GM19468 (cell line): ENCODE data around the gene EEF2.

Experiments
- ATAC-seq: cut with Tn5 transposase; IDR thresholded peaks from one replicate; pipeline ENCODE4 v1.9.1; 2021; ENCODE audit warnings: mild to moderate bottlenecking, moderate library complexity, moderate number of reproducible peaks; ENCODE audit not compliant: unreplicated experiment; ENCODE audit errors: extremely low read depth

The EEF2 gene

DNA sequence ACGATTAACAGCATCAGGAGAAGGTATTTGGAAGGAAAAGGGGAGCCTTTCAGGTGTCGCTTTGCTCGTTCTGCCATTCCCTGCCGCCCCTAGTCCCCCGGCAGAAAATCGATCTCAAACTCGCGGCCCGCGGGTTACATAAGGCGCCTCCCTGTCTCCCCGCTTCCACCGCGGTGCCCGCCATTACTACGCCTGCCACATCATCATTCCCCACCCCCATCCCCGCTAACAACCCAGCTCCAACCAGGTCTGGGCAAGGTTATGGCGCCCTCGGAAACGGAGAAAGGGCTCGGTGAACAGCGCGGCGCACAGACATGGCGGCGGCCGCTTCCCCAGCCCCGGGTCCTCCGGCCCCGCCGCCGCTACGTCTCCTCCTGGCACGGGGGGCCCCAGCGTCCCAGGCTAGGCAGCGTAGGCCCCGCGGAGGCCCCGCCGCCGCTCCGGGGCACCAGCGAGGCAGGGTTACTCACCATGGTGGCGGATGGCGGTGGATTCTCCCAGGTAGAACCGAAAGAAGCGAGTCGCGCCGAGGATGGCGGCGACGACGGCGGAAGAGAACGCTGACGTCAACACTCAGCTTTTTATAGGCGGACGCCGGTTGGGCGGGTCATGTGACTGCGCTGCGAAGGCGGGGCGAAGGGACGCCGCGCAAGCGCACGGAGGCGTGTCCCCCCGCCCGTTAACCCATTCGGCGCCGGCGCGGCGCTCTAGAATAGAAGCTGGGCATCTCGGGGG, at the start of gene EEF2:
TSS of gene EEF2 (minus strand) at position 556 of the 735 bp plus-strand sequence. CDS start at position 473, 83 bp downstream.
- peak; percentile 76 for ATAC-seq

DNA sequence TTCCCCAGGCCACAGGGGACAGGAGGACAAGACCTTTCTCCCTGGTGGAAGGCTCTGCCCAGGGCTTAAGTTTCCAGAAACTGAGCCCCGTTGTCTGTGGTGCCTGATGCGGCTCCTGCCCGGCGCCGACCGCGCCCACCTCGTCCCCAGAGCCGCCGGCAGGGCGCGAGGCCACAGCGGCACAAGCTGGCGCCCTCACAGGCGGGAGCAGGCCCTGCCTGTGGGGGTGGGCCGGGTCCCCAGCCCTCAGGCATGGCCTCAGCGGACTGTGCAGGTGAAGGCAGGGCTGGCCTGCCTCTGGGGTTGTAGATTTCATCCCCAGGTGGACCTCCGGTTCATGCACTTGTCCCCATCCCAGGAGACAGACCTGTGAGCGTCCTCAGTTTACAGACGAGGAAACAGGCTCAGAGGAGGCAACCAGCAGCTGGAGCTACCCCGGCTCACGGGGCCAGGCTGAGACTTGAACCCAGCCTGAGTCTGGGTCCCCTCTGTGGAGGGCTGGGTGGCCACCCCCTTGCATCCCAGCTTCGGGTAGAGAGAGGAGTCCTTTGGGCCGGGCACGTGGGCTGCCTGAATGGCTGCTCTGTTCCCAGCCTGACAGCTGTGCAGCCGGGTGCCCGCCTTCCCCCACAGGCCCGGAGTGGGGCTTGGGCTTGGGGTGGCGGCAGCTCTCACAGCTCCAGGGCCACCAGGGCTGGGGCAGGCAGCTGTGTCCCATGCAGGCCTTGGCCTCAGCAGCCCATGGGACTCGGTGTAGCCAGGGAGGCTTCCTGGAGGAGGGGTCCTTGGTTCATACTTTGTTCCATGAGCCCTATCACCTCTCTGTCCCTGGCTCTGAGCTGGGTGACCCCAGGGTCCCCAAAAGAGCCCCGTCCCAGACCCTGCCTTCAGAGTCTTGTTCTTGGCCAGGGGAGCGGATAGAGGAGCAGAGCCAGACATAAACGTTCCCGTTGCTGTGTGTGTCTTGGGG, 49.1 kb upstream of the EEF2 start:
- ATAC-seq: no peak

- ATAC-seq: no peak
Measured at GRCh38 chr19:4033028-4033956, 48.0 kb upstream of the EEF2 start.

DNA sequence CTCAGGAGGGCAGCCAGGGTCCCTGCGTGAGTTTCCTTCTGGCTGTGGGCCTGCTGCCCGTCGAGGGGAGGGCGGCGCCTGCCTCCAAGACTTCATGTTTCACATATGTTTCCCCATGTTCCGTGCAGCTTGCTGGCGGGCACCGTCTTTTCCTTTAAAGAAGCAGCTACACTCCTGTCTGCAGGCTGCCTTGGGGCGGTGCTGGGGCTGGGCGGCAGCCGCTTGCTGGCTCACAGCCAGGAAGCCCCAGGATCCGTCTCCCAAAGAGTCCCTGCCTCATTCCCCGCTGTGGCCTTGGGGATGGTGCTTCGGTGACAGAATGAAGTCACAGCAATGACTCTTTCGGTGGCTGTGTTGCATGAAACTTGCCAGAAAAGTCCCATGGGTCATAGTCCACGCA, 47.2 kb upstream of the EEF2 start:
- ATAC-seq: no peak

GRCh38 chr19:4031420-4031819, 46.2 kb upstream of the EEF2 start:
- ATAC-seq: no peak

DNA sequence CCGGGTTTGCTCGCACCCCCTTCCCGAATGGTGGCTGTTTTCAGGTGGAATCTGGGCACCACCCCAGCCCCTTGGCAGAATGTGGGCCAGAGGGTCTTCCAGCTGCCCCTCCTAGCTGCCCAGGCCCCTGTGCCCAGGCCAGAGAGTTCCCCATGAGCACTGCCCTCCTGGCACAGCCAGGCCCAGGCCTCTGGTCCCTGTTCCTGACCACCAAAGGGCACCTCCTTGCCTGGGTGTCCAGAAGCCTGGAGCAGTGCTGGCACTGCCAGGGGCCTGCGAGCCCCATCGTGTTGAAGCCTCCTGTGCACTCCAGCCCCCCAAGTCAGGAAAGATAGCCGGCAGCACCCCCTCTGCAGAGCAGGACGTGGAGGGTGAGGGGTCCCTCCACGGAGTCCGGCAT, 45.7 kb upstream of the EEF2 start:
- no peak for ATAC-seq

GRCh38 chr19:4030552-4030951, 45.3 kb upstream of the EEF2 start:
- ATAC-seq: no peak

DNA sequence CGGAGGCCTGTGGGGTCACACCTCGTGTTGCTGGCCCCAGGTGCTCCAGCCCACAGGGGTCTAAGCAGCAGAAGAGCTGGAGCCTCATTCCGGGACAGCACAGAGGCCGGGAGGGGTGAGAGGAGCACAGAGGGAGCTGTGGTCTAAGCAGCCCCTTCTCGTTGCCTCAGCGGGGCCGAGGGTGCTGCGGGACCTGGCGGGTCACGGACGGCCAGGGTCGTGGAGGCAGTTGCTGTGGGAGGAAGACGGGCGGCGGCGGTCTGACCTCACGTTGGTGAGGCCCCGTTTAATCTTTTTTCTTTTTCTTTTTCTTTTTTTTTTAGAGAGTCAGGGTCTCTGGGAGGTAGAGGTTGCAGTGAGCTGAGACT, 44.0 kb upstream of the EEF2 start:
- ATAC-seq: no peak

DNA sequence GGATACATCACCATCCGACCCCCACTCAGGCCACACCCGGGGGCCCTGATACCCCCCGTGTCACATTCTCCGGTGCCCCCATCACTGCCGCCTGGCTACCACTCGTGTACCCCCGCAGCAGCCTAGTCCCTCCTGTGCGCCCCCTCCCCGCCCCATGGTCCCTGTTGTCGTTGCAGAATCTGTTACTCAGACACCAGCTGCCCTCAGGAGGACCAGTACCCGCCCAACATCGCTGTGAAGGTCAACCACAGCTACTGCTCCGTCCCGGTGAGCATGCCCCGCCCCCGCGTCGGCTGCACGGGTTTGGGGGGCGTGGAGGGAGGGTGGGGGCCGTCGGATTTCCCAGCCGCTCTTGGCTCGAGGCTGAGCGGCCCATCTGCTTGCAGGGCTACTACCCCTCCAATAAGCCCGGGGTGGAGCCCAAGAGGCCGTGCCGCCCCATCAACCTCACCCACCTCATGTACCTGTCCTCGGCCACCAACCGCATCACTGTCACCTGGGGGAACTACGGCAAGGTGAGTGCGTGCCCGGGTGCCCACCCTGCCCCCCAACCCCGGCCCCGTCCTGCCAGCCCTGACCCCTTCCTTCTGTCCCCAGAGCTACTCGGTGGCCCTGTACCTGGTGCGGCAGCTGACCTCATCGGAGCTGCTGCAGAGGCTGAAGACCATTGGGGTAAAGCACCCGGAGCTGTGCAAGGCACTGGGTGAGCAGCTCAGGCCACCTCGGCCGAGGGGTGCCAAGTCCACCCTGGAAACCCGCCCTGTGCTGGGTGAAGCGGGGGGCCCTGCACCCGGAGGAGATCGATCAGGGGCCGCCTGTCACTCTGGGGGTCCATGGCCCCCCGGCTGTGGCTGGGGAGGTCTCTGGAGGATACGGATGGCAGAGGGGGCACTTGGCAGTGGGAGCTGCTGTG, 43.3 kb upstream of the EEF2 start:
- no peak for ATAC-seq

GRCh38 chr19:4027146-4027545, 41.9 kb upstream of the EEF2 start:
- no peak for ATAC-seq

DNA sequence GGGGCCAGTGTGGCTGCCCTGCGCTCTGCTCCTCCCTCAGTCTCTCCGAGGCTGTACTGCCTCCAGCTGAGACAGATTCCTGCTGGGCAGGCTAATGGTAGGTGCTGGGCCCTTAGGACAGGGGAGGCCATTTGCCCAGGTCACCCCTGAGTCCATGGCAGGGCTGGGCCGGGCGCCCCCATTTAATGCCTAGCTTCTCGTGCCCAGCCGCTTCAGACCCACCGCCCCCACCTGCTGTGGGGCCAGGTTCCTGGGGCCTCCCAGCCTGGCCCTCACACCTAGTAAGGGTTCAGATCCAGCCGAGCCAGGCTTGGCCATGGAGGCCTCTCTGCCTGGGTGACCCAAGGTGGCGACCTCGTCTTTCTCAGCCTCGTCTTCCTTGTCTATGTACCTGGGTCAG, 40.1 kb upstream of the EEF2 start:
- no peak for ATAC-seq

DNA sequence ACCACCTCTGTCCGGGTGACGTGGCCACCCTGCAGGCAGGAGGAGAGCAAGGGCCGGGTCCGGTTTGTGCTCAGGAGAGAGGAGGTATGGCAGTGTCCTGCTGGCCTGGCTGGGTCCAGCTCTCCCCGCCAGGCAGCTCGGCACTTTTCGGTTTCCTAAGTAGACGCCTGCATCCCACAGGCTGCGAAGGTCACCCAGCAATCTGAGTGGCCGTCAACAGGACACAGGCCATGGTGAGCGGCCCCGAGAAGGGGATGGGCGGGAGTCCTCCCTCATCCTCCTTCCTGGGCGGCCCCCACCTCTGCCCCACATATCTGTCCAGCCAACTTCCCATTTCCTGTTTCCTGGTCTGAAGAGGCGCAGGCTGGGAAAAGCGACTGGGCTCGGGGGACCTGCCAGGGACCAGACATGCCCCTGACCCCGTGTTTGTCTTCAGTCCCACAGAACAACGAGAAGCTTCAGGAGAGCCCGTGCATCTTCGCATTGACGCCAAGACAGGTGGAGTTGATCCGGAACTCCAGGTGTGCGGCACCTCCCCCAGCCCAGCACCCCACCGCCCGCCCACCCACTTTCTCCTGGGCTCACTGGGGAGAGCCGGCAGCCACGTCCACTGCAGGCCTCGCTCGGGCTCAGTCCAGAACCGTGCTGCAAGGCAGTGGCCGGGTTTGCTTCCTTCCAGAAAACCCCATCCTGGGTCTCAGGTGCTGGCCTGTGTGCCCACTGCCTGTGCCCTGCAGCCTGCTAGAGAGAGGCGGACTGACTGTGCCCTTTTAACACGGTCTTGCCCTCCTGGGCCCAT, 38.5 kb upstream of the EEF2 start:
- ATAC-seq: no peak

- no peak for ATAC-seq
Measured at GRCh38 chr19:4019578-4019977, 34.3 kb upstream of the EEF2 start.

- ATAC-seq: no peak
Measured at GRCh38 chr19:4018775-4019504, 33.7 kb upstream of the EEF2 start.

GRCh38 chr19:4018140-4018613, 32.9 kb upstream of the EEF2 start:
- ATAC-seq: no peak

GRCh38 chr19:4016903-4017638, 31.8 kb upstream of the EEF2 start:
- no peak for ATAC-seq

- ATAC-seq: no peak
Measured at GRCh38 chr19:4016486-4016885, 31.2 kb upstream of the EEF2 start.
